Endothelial cell of umbilical vein (primary cell): ENCODE data around the gene RNF112.

Experiments
- EZH2 ChIP-seq: IDR thresholded peaks from 2 replicates; pipeline ENCODE4 v1.6.1; 2012; ENCODE audit warnings: borderline replicate concordance, low read depth, mild to moderate bottlenecking, moderate library complexity, low read length, inconsistent platforms; ENCODE audit not compliant: severe bottlenecking
- POLR2A ChIP-seq: IDR thresholded peaks from 2 replicates; pipeline ENCODE4 v1.6.1; 2012; ENCODE audit warnings: low read depth, mild to moderate bottlenecking, control low read depth, low read length
- TF ChIP-seq, protein P1 (sequence below), 2 donors: IDR thresholded peaks; 1 replicate in 1 of 2; 2 replicates in 1 of 2; pipeline ENCODE4 v1.5.1; 2011; ENCODE audit warnings: low read length in 2 of 2, mild to moderate bottlenecking in 2 of 2, moderate library complexity in 2 of 2, control low read depth in 1 of 2, inconsistent platforms in 1 of 2, low read depth in 1 of 2; ENCODE audit not compliant: insufficient read depth in 1 of 2; ENCODE audit errors: extremely low read depth in 1 of 2
- TF ChIP-seq, protein P2 (sequence below): IDR thresholded peaks from 2 replicates; pipeline ENCODE4 v1.6.1; 2011; ENCODE audit not compliant: insufficient read depth, insufficient read length

DNA sequence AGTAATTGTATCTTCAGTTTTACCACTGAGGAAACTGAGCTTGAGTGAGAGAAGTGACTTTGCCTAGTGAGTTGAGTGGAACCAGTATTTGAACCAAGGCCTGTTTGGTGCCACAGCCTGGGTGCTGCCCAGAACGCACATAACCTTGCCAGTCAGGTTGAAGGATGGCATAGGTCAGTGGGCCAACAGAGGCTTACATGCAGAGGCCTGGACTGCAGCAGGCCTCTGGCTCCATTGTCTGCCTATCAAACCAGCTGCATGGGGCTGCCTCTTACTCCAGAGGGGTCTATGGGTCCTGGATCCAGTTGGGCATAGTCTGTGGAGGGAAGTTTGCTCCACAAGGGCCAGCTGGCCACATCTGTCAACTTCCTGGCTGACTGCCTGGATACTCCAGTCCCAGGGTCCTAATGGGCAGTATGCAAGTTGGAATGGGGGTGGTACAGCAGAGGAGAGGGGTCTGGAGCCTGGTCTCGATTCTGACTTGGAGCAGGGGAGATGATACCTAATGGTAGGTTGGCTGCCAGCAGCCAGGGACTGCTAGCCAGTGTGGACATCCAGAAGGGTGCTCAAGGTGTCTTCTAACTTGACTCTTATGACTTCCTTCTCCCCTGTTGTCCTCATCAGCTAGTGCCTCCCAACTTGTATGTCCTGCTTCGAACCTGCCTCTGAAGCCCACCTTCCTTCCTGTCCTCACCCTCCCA lies 11.1 kb upstream of the RNF112 start:
- TF ChIP-seq, protein P1, sequence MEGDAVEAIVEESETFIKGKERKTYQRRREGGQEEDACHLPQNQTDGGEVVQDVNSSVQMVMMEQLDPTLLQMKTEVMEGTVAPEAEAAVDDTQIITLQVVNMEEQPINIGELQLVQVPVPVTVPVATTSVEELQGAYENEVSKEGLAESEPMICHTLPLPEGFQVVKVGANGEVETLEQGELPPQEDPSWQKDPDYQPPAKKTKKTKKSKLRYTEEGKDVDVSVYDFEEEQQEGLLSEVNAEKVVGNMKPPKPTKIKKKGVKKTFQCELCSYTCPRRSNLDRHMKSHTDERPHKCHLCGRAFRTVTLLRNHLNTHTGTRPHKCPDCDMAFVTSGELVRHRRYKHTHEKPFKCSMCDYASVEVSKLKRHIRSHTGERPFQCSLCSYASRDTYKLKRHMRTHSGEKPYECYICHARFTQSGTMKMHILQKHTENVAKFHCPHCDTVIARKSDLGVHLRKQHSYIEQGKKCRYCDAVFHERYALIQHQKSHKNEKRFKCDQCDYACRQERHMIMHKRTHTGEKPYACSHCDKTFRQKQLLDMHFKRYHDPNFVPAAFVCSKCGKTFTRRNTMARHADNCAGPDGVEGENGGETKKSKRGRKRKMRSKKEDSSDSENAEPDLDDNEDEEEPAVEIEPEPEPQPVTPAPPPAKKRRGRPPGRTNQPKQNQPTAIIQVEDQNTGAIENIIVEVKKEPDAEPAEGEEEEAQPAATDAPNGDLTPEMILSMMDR (IDR thresholded peaks at IDR 0.05; ENCODE audit: extremely low read depth in 1 of 2, insufficient read depth in 1 of 2, low read depth in 1 of 2, low read length in 2 of 2): no peak
- TF ChIP-seq EZH2 (no peak), POLR2A (no peak)
- TF ChIP-seq, protein P2, sequence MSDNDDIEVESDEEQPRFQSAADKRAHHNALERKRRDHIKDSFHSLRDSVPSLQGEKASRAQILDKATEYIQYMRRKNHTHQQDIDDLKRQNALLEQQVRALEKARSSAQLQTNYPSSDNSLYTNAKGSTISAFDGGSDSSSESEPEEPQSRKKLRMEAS: no peak
